H9 (cell line): ENCODE measurements around the gene TBX1. TPM values are rescaled to one million over a fixed set of nuclear protein-coding genes. Genes with fewer than 3 reads are reported as not detected.

Experiments
- DNase-seq: peaks from one replicate; pipeline ENCODE4 v3.0.0-alpha.2; 2017
- H2AFZ ChIP-seq: one replicate; pipeline ENCODE4 v1.6.1; 2013; ENCODE audit warnings: mild to moderate bottlenecking, low read length, control low read depth, moderate library complexity
- H2AK5ac ChIP-seq: 2 replicates; pipeline ENCODE4 v1.6.1; 2013; ENCODE audit warnings: low read length, control low read depth, mixed read lengths; ENCODE audit not compliant: insufficient read length
- H2BK120ac ChIP-seq: one replicate; pipeline ENCODE4 v1.6.1; 2013; ENCODE audit warnings: low read depth, mild to moderate bottlenecking, low read length, control low read depth, inconsistent platforms; ENCODE audit not compliant: poor library complexity, severe bottlenecking
- H2BK12ac ChIP-seq: 2 replicates; pipeline ENCODE4 v1.6.1; 2013; ENCODE audit warnings: low read length, control low read depth, mixed read lengths, low read depth; ENCODE audit not compliant: insufficient read length
- H2BK15ac ChIP-seq: 2 replicates; pipeline ENCODE4 v1.6.1; 2013; ENCODE audit warnings: low read depth, low read length, control low read depth
- H2BK20ac ChIP-seq: one replicate; pipeline ENCODE4 v1.6.1; 2013; ENCODE audit warnings: low read depth, mild to moderate bottlenecking, low read length, control low read depth, inconsistent platforms; ENCODE audit not compliant: poor library complexity, severe bottlenecking
- H2BK5ac ChIP-seq: 2 replicates; pipeline ENCODE4 v1.6.1; 2013; ENCODE audit warnings: low read length, control low read depth, mixed read lengths; ENCODE audit not compliant: insufficient read length
- H3K14ac ChIP-seq: 2 replicates; pipeline ENCODE4 v1.6.1; 2013; ENCODE audit warnings: low read length, control low read depth; ENCODE audit not compliant: insufficient read depth
- H3K18ac ChIP-seq: 2 replicates; pipeline ENCODE4 v1.6.1; 2013; ENCODE audit warnings: low read depth, mild to moderate bottlenecking, mixed read lengths, low read length, control low read depth; ENCODE audit not compliant: insufficient read length
- H3K23ac ChIP-seq: 2 replicates; pipeline ENCODE4 v1.6.1; 2013; ENCODE audit warnings: low read length, control low read depth, mixed read lengths, low read depth; ENCODE audit not compliant: insufficient read length
- H3K23me2 ChIP-seq: 2 replicates; pipeline ENCODE4 v1.6.1; 2013; ENCODE audit warnings: low read depth, mild to moderate bottlenecking, mixed read lengths, low read length, control low read depth; ENCODE audit not compliant: insufficient read length, poor library complexity, severe bottlenecking
- H3K27ac ChIP-seq: 2 replicates; pipeline ENCODE4 v1.5.1; 2013; ENCODE audit warnings: low read length, control low read depth, mixed read lengths, low read depth; ENCODE audit not compliant: insufficient read length
- H3K27me3 ChIP-seq: 2 replicates; pipeline ENCODE4 v1.6.1; 2013; ENCODE audit warnings: low read length, control low read depth, inconsistent platforms; ENCODE audit not compliant: insufficient read depth
- H3K4ac ChIP-seq: 2 replicates; pipeline ENCODE4 v1.6.1; 2013; ENCODE audit warnings: low read depth, mild to moderate bottlenecking, control low read depth, inconsistent platforms, low read length, moderate library complexity
- H3K4me1 ChIP-seq: 2 replicates; pipeline ENCODE4 v1.6.1; 2013; ENCODE audit warnings: low read length, control low read depth, inconsistent platforms; ENCODE audit not compliant: insufficient read depth
- H3K4me2 ChIP-seq: 2 replicates; pipeline ENCODE4 v1.6.1; 2013; ENCODE audit warnings: low read length, control low read depth, mixed read lengths; ENCODE audit not compliant: insufficient read length, insufficient read depth
- H3K56ac ChIP-seq: 2 replicates; pipeline ENCODE4 v1.6.1; 2013; ENCODE audit warnings: low read depth, mild to moderate bottlenecking, mixed read lengths, low read length, control low read depth; ENCODE audit not compliant: insufficient read length
- H3K79me1 ChIP-seq: 2 replicates; pipeline ENCODE4 v1.6.1; 2013; ENCODE audit warnings: low read depth, mild to moderate bottlenecking, moderate library complexity, low read length, control low read depth, inconsistent platforms; ENCODE audit not compliant: insufficient read depth, poor library complexity, severe bottlenecking
- H3K79me2 ChIP-seq: 2 replicates; pipeline ENCODE4 v1.6.1; 2013; ENCODE audit warnings: low read length, control low read depth, inconsistent platforms; ENCODE audit not compliant: insufficient read depth
- H3K9ac ChIP-seq: 2 replicates; pipeline ENCODE4 v1.6.1; 2013; ENCODE audit warnings: low read length, control low read depth, mixed read lengths; ENCODE audit not compliant: insufficient read length; ENCODE audit errors: extremely low read depth
- H3K9me3 ChIP-seq: one replicate; pipeline ENCODE4 v1.6.1; 2013; ENCODE audit warnings: low read depth, low read length, inconsistent platforms; ENCODE audit not compliant: control insufficient read depth
- H3T11ph ChIP-seq: one replicate; pipeline ENCODE4 v1.6.1; 2013; ENCODE audit warnings: mild to moderate bottlenecking, low read length, control low read depth, inconsistent platforms
- H4K20me1 ChIP-seq: one replicate; pipeline ENCODE4 v1.6.1; 2013; ENCODE audit not compliant: control insufficient read depth, insufficient read length, insufficient read depth
- H4K5ac ChIP-seq: 2 replicates; pipeline ENCODE4 v1.6.1; 2013; ENCODE audit warnings: low read depth, mild to moderate bottlenecking, mixed read lengths, low read length, control low read depth; ENCODE audit not compliant: insufficient read length
- H4K8ac ChIP-seq: replicated peaks from 2 replicates; pipeline ENCODE4 v1.6.1; 2013; ENCODE audit warnings: low read length, control low read depth, mixed read lengths, low read depth; ENCODE audit not compliant: insufficient read length
- H4K91ac ChIP-seq: 2 replicates; pipeline ENCODE4 v1.6.1; 2013; ENCODE audit warnings: low read depth, mild to moderate bottlenecking, moderate library complexity, mixed read lengths, low read length, control low read depth; ENCODE audit not compliant: insufficient read length
- H3K27ac Mint-ChIP-seq, 3 experiments: 2 replicates in 2 of 3; 3 replicates in 1 of 3; pipeline ENCODE4 v1.8.0; 2020 to 2021; ENCODE audit warnings: mixed read lengths in 3 of 3, mild to moderate bottlenecking in 1 of 3, moderate library complexity in 1 of 3
- H3K27me3 Mint-ChIP-seq: 2 replicates; pipeline ENCODE4 v1.8.0; 2021; ENCODE audit warnings: low read depth, mild to moderate bottlenecking, moderate library complexity, mixed read lengths
- H3K36me3 Mint-ChIP-seq, 3 experiments: 2 replicates in 2 of 3; 3 replicates in 1 of 3; pipeline ENCODE4 v1.8.0; 2020 to 2021; ENCODE audit warnings: low read depth in 3 of 3, mixed read lengths in 3 of 3; ENCODE audit not compliant: insufficient read depth in 1 of 3
- H3K4me1 Mint-ChIP-seq, 2 experiments: 2 replicates each; pipeline ENCODE4 v1.8.0; 2020; ENCODE audit warnings: mixed read lengths in 2 of 2
- H3K4me3 Mint-ChIP-seq, 2 experiments: 2 replicates in 1 of 2; 3 replicates in 1 of 2; pipeline ENCODE4 v1.8.0; 2020 to 2021; ENCODE audit warnings: mild to moderate bottlenecking in 2 of 2, mixed read lengths in 2 of 2, moderate library complexity in 1 of 2
- H3K9me3 Mint-ChIP-seq, 2 experiments: 2 replicates in 1 of 2; 3 replicates in 1 of 2; pipeline ENCODE4 v1.8.0; 2020; ENCODE audit warnings: mild to moderate bottlenecking in 2 of 2, mixed read lengths in 2 of 2, moderate library complexity in 1 of 2
- CTCF ChIP-seq: fragments of 200-600 bp; sonication (generic); conservative IDR thresholded peaks from 3 replicates; pipeline ENCODE4 v1.8.0; 2021; ENCODE audit warnings: antibody characterized with exemption, mild to moderate bottlenecking
- WGBS: extraction: QIAGEN DNeasy Blood & Tissue Kit; methylation state at CpG from one replicate; pipeline ENCODE4 v1.1.7; 2013; ENCODE audit warnings: missing lambda C conversion rate, low lambda C conversion rate, mixed read lengths; ENCODE audit not compliant: insufficient read length; ENCODE audit errors: extremely low coverage; 5-methylcytosine and 5-hydroxymethylcytosine counted together
- total RNA-seq: library from RNA; stranded (reverse); gene quantifications from 2 replicates; pipeline ENCODE4 v1.2.1, GENCODE V29; 2021

The TBX1 gene
- total RNA-seq, 1 experiment from 2014 or later, result 2.2 TPM

GRCh38 chr22:19743651-19744050 is 16.9 kb upstream of the TBX1 start:
- no peak overlapping the region for H3T11ph ChIP-seq
- no peak overlapping the region for H3K9ac ChIP-seq
- H3K4me3 Mint-ChIP-seq, result no peak overlapping the region
- H3K36me3 Mint-ChIP-seq, result no peaks in the 10 kb centered on the region
- H2BK20ac ChIP-seq, result no peak overlapping the region
- no peaks in the 10 kb centered on the region for H3K79me1 ChIP-seq
- H2BK15ac ChIP-seq, result no peak overlapping the region
- H2BK5ac ChIP-seq, result no peak overlapping the region
- no peak overlapping the region for H3K27ac ChIP-seq
- no peak overlapping the region for H3K23ac ChIP-seq
- H4K5ac ChIP-seq, result no peak overlapping the region
- H3K27ac Mint-ChIP-seq, result no peak overlapping the region
- DNase-seq, result no peak
- no peaks in the 10 kb centered on the region for H3K23me2 ChIP-seq
- H4K20me1 ChIP-seq, result no peaks in the 10 kb centered on the region
- no peak overlapping the region for H4K91ac ChIP-seq
- H3K9me3 Mint-ChIP-seq, result no peaks in the 10 kb centered on the region; a peak in 1 of 5 replicates
- peaks cover 5% of the 10 kb centered on the region for H3K27me3 Mint-ChIP-seq
- H3K79me2 ChIP-seq, result no peaks in the 10 kb centered on the region
- H2BK12ac ChIP-seq, result no peak overlapping the region
- H3K27me3 ChIP-seq, result no peaks in the 10 kb centered on the region
- no peak overlapping the region for H3K18ac ChIP-seq
- no peak overlapping the region for H3K4me2 ChIP-seq
- H3K4me1 Mint-ChIP-seq, result peaks cover 4 to 5% of the 10 kb centered on the region in 2 experiments; a peak in 3 of 4 replicates
- no peaks in the 10 kb centered on the region for H3K9me3 ChIP-seq
- no peak overlapping the region for H3K56ac ChIP-seq
- H3K4me1 ChIP-seq, result no peaks in the 10 kb centered on the region
- H3K4ac ChIP-seq, result no peak overlapping the region
- no peak overlapping the region for H3K14ac ChIP-seq
- H2AFZ ChIP-seq, result no peak overlapping the region
- no peak overlapping the region for H2AK5ac ChIP-seq
- TF ChIP-seq CTCF, result no peak
- H2BK120ac ChIP-seq, result no peak overlapping the region
- WGBS, result no CpG with 5 or more reads among the region's 4 CpGs
- no peak overlapping the region for H4K8ac ChIP-seq
